Measurements from ENCODE around the gene B4GALNT4. TPM values are rescaled to one million over a fixed set of nuclear protein-coding genes. Genes with fewer than 3 reads are reported as not detected.
"Not testable (repeated sequence)": the region's sequence is repeated elsewhere in the genome, so short reads cannot be mapped to it uniquely, and the experiment has no call there.

The B4GALNT4 gene
- total RNA-seq, 2 donors from 2014 or later: 0.39 TPM; not detected in 1

DNA sequence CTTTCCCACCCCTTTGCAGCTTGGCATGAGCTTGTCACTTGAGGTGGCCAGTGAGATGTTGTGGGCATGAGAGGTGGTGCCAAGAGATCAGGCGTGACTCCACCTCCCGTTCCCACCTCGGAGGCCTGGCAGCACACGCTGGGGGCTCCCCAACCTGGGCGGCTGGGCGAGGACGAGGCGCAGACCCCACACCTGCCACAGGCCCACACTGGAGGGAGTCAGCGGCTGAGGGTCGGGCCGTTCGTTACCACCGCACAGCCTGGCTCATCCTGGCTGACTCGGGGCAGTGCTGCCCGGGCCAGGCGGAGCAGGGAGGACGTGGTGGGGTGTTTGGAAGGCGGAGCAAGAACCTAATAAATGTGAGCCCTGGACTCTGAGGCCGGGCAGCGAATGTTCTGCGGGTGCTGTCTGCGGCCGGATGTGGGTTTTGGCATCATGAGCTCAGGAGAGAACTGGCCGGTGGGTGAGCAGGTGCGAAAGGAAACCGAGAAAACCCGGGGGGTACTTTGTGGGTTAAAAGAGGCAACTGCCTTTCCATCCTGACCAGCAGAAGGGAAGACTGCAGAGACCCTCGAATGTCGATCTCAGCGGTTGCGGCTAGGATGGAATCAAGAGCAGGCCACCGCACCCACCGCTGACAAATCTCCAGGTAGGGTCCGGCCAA, 38.5 kb upstream of the B4GALNT4 start:
- TF ChIP-seq, protein P1, sequence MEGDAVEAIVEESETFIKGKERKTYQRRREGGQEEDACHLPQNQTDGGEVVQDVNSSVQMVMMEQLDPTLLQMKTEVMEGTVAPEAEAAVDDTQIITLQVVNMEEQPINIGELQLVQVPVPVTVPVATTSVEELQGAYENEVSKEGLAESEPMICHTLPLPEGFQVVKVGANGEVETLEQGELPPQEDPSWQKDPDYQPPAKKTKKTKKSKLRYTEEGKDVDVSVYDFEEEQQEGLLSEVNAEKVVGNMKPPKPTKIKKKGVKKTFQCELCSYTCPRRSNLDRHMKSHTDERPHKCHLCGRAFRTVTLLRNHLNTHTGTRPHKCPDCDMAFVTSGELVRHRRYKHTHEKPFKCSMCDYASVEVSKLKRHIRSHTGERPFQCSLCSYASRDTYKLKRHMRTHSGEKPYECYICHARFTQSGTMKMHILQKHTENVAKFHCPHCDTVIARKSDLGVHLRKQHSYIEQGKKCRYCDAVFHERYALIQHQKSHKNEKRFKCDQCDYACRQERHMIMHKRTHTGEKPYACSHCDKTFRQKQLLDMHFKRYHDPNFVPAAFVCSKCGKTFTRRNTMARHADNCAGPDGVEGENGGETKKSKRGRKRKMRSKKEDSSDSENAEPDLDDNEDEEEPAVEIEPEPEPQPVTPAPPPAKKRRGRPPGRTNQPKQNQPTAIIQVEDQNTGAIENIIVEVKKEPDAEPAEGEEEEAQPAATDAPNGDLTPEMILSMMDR (IDR thresholded peaks at IDR 0.05): no peak
- DNase-seq (ENCODE audit: low spot score): no peak
- H3K4me1 ChIP-seq: peaks cover 0 to 42% of the 10 kb centered on the region in 2 donors
- no peak overlapping the region for H3K27ac ChIP-seq
- no peaks in the 10 kb centered on the region for H3K36me3 ChIP-seq
- H3K9me3 ChIP-seq: no peaks in the 10 kb centered on the region
- no peak overlapping the region for H3K4me3 ChIP-seq
- no peaks in the 10 kb centered on the region for H3K27me3 ChIP-seq

DNA sequence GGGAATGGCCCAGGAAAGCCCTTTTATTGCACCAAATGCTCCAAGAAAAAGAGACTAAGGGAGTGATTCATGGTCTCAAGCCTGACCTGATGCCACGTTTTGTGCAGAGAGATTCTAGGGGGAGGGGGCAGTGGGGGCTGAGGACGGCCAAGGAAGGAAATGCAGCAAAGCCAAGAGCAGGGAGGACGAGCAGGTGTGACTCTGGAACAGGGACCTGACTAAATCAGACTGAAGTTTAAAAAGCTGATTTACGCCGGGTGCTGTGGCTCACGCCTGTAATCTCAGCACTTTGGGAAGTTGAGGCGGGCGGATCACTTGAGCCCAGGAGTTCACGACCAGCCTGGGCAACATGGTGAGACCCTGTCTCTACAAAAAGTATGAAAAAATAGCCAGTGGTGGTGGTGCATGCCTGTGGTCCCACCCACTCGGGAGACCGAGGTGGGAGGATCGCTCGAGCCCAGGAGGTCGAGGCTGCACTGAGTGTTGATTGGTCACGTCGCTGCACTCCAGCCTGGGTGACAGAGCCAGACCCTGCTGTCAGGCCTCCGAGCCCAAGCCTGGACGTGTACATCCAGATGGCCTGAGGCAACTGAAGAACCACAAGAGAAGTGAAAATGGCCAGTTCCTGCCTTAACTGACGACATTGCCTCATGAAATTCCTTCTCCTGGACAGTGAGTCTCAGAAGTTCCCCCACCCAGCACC, 37.8 kb upstream of the B4GALNT4 start:
- peaks cover 0 to 42% of the 10 kb centered on the region in 2 donors for H3K4me1 ChIP-seq
- TF ChIP-seq, protein P1 (IDR thresholded peaks at IDR 0.05): no peak
- no peaks in the 10 kb centered on the region for H3K27me3 ChIP-seq
- DNase-seq (ENCODE audit: low spot score): no peak
- H3K9me3 ChIP-seq: no peaks in the 10 kb centered on the region
- H3K36me3 ChIP-seq: no peaks in the 10 kb centered on the region
- H3K27ac ChIP-seq: no peak overlapping the region
- H3K4me3 ChIP-seq: no peak overlapping the region

DNA sequence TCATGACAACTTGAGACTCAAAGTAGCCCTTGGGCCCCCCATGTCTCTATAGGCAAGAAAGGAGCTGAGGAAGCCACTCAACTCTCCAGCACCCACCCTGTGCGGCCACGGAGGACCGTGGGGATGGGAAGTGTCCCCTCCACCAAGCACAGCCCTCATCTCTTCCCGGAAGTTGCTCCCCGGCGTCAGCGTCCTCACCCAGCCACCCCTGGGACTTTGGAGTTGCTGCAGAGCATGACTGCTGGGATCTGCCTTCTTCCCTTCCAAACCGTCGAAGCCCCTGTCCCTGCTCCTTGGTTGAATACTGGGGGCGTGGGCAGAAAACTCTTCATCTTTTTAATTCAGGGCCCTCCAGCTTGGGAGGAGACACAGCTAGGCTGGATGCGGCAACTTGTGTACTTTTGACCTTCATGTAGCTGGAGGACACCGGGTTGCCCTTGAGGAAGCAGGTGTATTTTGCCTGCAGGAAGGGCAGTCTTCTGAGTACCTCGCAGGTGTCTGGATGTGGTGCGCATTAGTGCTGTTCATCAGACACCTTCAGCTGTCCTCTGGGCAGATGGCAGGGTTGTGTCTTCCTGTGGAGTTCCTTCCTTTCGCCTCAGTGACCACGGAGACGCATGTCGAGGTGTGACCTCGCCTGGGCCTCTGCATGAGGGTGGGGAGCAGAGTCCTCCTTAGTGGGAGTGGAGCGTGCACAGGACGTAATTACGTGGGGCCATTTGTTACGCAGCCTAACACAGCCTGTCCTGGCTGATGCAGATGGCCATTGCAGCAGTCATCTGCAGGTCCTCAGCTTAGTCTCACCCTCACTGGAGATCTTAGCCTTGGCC, 36.4 kb upstream of the B4GALNT4 start:
- Histone ChIP-seq H3K27me3 (no peaks in the 10 kb centered on the region), H3K36me3 (no peaks in the 10 kb centered on the region), H3K9me3 (no peaks in the 10 kb centered on the region), H3K4me3 (no peak overlapping the region), H3K4me1 (peaks cover 0 to 30% of the 10 kb centered on the region in 2 donors), H3K27ac (no peak overlapping the region)
- no peak for DNase-seq (ENCODE audit: low spot score)
- TF ChIP-seq, protein P1 (IDR thresholded peaks at IDR 0.05): no peak

DNA sequence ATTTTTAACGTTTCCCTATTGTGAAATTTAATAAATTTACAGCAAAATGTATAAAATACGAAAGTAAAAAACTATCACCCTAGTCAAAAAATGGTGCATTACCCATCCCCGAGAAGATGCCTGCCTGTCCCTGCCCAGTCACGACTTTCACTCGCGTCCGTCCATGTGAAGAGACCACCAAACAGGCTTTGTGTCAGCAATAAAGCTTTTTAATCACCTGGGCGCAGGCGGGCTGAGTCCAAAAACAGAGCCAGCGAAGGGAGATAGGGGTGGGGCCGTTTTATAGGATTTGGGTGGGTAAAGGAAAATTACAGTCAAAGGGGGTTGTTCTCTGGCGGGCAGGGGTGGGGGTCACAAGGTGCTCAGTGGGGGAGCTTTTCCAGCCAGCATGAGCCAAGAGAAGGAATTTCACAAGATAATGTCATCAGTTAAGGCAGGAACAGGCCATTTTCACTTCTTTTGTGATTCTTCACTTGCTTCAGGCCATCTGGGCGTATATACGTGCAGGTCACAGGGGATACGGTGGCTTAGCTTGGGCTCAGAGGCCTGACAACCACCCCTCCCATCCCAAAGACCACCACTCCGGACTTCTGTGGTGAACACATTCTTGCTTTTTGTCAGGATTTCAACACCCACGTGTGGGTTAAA, 35.6 kb upstream of the B4GALNT4 start:
- H3K9me3 ChIP-seq; H3K4me3 ChIP-seq; H3K36me3 ChIP-seq; H3K27me3 ChIP-seq; DNase-seq (ENCODE audit: low spot score): not testable (repeated sequence)
- Histone ChIP-seq H3K27ac (peak overlapping the region; percentile 71 to 80), H3K4me1 (peaks cover 0 to 27% of the 10 kb centered on the region in 2 donors)

DNA sequence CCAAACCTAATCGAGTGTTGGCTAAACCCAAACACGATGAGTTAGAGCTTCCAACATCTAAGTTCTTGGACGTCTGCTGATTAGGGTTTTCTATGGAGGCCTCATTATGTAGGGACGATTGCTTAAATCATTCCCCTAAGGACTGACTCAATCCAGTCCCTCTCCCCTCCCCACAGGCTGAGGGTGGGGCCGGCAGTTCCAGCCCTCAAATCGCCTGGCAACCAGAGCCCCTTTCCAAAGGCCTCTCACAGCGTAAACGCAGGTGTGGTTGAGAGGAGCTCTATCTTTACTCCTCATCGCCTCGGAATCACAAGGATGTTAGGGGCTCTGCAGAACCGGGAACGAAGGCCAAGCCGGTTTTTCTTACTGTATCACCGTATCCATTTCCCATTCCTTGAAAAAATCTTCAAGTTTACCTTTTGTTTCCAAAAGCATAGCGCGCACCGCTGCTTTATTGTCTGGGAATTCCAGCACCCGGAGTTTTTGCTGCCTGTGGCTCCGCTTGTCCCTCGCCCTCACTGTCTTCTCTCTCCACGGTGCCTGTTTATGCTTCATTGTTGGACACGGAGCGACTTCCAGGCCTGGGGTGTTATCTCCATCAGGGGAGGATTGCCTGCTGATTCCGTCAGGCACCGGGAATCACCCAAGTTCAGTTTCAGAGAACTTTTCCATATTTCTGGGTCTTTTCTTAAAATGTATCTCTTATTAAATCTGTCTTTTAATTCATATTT, 34.9 kb upstream of the B4GALNT4 start:
- TF ChIP-seq, protein P1 (IDR thresholded peaks at IDR 0.05): no peak
- peak overlapping the region; percentile 71 to 80 for H3K27ac ChIP-seq
- peak; percentile 80 for DNase-seq (ENCODE audit: low spot score)
- H3K27me3 ChIP-seq: no peaks in the 10 kb centered on the region
- H3K4me1 ChIP-seq: peaks cover 0 to 27% of the 10 kb centered on the region in 2 donors
- no peak overlapping the region for H3K4me3 ChIP-seq
- no peaks in the 10 kb centered on the region for H3K9me3 ChIP-seq
- no peaks in the 10 kb centered on the region for H3K36me3 ChIP-seq
